K562 (cell line): Measurements from ENCODE around the gene PLD6. TPM values are rescaled to one million over a fixed set of nuclear protein-coding genes. Genes with fewer than 3 reads are reported as not detected.
A peak's percentile ranks its signal among the peaks of the same experiment; 100 is the strongest.

ENCODE experiments used
- E2F4 ChIP-seq: sonication (generic); formaldehyde crosslinking; IDR thresholded peaks from 2 replicates; pipeline ENCODE4 v1.8.0; 2022; ENCODE audit warnings: mild to moderate bottlenecking, low read depth, missing genetic modification reagents
- ERF ChIP-seq: fragments of 450-650 bp; formaldehyde crosslinking; IDR thresholded peaks from 2 replicates; pipeline ENCODE4 v1.4.0; 2020; ENCODE audit warnings: mild to moderate bottlenecking, mixed read lengths
- JUN ChIP-seq, 2 experiments: sonication (generic) in 1 of 2; formaldehyde crosslinking in 1 of 2; IDR thresholded peaks; 2 replicates each; pipeline versions ENCODE4 v1.6.1 to v1.8.0; 2012 to 2022; ENCODE audit warnings: borderline replicate concordance in 2 of 2, mild to moderate bottlenecking in 2 of 2, improper control_type of control experiment in 1 of 2, low read depth in 1 of 2, low read length in 1 of 2, missing genetic modification reagents in 1 of 2
- MYC ChIP-seq, 2 experiments: fragments of 250-450 bp in 1 of 2; sonication (Bioruptor Pico) in 1 of 2; IDR thresholded peaks; 2 replicates each; pipeline versions ENCODE4 v1.5.1 to v1.6.1; 2012 to 2021; ENCODE audit warnings: low read depth in 2 of 2, borderline replicate concordance in 1 of 2, improper control_type of control experiment in 1 of 2, low read length in 1 of 2, mild to moderate bottlenecking in 1 of 2, moderate library complexity in 1 of 2
- POU5F1 ChIP-seq: fragments of 150-350 bp; IDR thresholded peaks from 2 replicates; pipeline ENCODE4 v1.6.1; 2014; ENCODE audit warnings: borderline replicate concordance, low read length, low read depth, mild to moderate bottlenecking; ENCODE audit not compliant: partially characterized antibody
- SRSF1 ChIP-seq: fragments of 200-400 bp; formaldehyde crosslinking; IDR thresholded peaks from 2 replicates; pipeline ENCODE4 v1.6.1; 2017; ENCODE audit warnings: mild to moderate bottlenecking, low read depth, low read length, moderate library complexity
- ZNF146 ChIP-seq: IDR thresholded peaks from one replicate; pipeline ENCODE4 v1.6.1; 2018; ENCODE audit warnings: missing compliant biosample characterization; ENCODE audit not compliant: unreplicated experiment
- ZNF436 ChIP-seq: fragments of 250-450, 450-650 bp; sonication (Bioruptor Pico); formaldehyde crosslinking; IDR thresholded peaks from 2 replicates; pipeline ENCODE4 v1.7.0; 2020; ENCODE audit warnings: mild to moderate bottlenecking
- polyA plus RNA-seq, 8 experiments: library from polyadenylated mRNA; depleted of rRNA in 4 of 8; stranded (reverse) in 5 of 8; unstranded in 3 of 8; fragments of >200 nt; fragmentation: Nextera tagmentation in 2 of 8; fragmentation: Illumina TruSeq in 1 of 8; extraction: Ambion mirVana in 2 of 8; extraction: Trizol in 1 of 8; gene quantifications; 2 replicates each; pipeline versions ENCODE4 v1.2.1 to v1.2.3, GENCODE V29; 2011 to 2014; ENCODE audit warnings: inconsistent platforms in 1 of 8, missing spikeins in 1 of 8
- total RNA-seq, 7 experiments: library from RNA; depleted of rRNA in 6 of 7; stranded (reverse); fragments of >200 nt in 6 of 7; fragmentation: Illumina TruSeq in 2 of 7; extraction: Trizol in 2 of 7; gene quantifications; 2 replicates each; pipeline versions ENCODE4 v1.2.1 to v1.2.3, GENCODE V29; 2011 to 2021; ENCODE audit warnings: low replicate concordance in 1 of 7
- TF ChIP-seq, protein P1 (sequence below): fragments of 450-650 bp; IDR thresholded peaks from 2 replicates; pipeline ENCODE4 v1.6.1; 2017; ENCODE audit warnings: antibody characterized with exemption, mild to moderate bottlenecking
- TF ChIP-seq, protein P2 (sequence below): fragments of 250-450 bp; sonication (Bioruptor Pico); IDR thresholded peaks from 2 replicates; pipeline ENCODE4 v1.4.0; 2020; ENCODE audit warnings: mild to moderate bottlenecking, moderate library complexity, borderline replicate concordance
- TF ChIP-seq, protein P3 (sequence below): fragments of 450-650 bp; IDR thresholded peaks from one replicate; pipeline ENCODE4 v1.6.1; 2018; ENCODE audit warnings: mild to moderate bottlenecking, moderate library complexity; ENCODE audit not compliant: partially characterized antibody
- TF ChIP-seq, protein P4 (sequence below): sonication (generic); formaldehyde crosslinking; IDR thresholded peaks from 2 replicates; pipeline ENCODE4 v1.9.0; 2022; ENCODE audit warnings: mild to moderate bottlenecking, missing genetic modification reagents
- TF ChIP-seq, protein P5 (sequence below): fragments of 450-650 bp; IDR thresholded peaks from 2 replicates; pipeline ENCODE4 v1.6.1; 2016; ENCODE audit warnings: low read depth, mild to moderate bottlenecking, moderate library complexity

Gene PLD6
- total and polyA plus RNA-seq, 9 of the 15 experiments (the other 6 are each of a cell fraction or from before 2014, with no cell fraction given): 3.6 to 15.6 (median 10.0) TPM

DNA sequence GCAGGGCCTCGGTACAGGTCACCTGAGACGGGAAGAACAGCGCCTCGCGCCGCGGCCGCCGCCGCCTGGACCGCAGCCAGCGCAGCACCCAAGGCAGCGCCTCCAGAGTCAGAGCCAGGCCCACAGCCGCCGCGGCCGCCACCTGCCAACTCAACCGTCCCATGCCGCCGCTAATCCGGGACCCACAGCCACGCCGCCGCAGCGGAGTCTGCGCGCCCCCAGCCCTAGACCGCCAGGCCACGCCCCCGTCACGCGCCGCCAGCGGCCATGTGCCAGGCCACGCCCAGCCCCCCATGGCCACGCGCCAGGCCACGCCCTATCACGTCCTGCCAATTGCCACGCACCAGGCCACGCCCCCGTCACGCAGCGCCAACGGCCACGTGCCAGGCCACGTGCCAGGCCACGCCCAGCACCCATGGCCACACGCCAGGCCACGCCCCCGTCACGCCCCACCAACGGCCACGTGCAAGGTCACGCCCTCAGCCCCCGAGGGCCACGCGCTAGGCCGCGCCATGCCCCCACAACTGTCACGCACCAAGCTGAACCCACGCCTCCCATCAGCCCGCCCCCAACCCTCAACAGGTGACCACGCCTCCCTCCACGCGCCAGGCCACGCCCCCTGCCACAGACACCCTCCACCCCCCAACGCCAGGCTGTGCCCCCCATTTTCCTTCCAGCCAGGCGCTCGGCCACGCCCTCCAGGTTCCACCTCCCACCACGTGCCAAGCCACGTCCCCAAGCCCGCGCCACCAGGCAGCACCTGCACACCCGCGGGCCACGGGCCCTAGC, at the start of gene PLD6 (continued):
- TF ChIP-seq, protein P1, sequence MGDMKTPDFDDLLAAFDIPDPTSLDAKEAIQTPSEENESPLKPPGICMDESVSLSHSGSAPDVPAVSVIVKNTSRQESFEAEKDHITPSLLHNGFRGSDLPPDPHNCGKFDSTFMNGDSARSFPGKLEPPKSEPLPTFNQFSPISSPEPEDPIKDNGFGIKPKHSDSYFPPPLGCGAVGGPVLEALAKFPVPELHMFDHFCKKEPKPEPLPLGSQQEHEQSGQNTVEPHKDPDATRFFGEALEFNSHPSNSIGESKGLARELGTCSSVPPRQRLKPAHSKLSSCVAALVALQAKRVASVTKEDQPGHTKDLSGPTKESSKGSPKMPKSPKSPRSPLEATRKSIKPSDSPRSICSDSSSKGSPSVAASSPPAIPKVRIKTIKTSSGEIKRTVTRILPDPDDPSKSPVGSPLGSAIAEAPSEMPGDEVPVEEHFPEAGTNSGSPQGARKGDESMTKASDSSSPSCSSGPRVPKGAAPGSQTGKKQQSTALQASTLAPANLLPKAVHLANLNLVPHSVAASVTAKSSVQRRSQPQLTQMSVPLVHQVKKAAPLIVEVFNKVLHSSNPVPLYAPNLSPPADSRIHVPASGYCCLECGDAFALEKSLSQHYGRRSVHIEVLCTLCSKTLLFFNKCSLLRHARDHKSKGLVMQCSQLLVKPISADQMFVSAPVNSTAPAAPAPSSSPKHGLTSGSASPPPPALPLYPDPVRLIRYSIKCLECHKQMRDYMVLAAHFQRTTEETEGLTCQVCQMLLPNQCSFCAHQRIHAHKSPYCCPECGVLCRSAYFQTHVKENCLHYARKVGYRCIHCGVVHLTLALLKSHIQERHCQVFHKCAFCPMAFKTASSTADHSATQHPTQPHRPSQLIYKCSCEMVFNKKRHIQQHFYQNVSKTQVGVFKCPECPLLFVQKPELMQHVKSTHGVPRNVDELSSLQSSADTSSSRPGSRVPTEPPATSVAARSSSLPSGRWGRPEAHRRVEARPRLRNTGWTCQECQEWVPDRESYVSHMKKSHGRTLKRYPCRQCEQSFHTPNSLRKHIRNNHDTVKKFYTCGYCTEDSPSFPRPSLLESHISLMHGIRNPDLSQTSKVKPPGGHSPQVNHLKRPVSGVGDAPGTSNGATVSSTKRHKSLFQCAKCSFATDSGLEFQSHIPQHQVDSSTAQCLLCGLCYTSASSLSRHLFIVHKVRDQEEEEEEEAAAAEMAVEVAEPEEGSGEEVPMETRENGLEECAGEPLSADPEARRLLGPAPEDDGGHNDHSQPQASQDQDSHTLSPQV: no peak
- TF ChIP-seq POU5F1: no peak
- TF ChIP-seq, protein P2, sequence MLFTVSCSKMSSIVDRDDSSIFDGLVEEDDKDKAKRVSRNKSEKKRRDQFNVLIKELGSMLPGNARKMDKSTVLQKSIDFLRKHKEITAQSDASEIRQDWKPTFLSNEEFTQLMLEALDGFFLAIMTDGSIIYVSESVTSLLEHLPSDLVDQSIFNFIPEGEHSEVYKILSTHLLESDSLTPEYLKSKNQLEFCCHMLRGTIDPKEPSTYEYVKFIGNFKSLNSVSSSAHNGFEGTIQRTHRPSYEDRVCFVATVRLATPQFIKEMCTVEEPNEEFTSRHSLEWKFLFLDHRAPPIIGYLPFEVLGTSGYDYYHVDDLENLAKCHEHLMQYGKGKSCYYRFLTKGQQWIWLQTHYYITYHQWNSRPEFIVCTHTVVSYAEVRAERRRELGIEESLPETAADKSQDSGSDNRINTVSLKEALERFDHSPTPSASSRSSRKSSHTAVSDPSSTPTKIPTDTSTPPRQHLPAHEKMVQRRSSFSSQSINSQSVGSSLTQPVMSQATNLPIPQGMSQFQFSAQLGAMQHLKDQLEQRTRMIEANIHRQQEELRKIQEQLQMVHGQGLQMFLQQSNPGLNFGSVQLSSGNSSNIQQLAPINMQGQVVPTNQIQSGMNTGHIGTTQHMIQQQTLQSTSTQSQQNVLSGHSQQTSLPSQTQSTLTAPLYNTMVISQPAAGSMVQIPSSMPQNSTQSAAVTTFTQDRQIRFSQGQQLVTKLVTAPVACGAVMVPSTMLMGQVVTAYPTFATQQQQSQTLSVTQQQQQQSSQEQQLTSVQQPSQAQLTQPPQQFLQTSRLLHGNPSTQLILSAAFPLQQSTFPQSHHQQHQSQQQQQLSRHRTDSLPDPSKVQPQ: peak; percentile 99
- no peak for TF ChIP-seq SRSF1
- TF ChIP-seq ERF (CRISPR knock-in tag): no peak
- TF ChIP-seq, protein P3, sequence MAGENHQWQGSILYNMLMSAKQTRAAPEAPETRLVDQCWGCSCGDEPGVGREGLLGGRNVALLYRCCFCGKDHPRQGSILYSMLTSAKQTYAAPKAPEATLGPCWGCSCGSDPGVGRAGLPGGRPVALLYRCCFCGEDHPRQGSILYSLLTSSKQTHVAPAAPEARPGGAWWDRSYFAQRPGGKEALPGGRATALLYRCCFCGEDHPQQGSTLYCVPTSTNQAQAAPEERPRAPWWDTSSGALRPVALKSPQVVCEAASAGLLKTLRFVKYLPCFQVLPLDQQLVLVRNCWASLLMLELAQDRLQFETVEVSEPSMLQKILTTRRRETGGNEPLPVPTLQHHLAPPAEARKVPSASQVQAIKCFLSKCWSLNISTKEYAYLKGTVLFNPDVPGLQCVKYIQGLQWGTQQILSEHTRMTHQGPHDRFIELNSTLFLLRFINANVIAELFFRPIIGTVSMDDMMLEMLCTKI: no peak
- no peak for TF ChIP-seq ZNF436 (CRISPR knock-in tag)
- TF ChIP-seq ZNF146 (CRISPR knock-in tag): no peak
- 0 out of 2 replicates have a peak, but pooled peaks have one; percentile 82 for TF ChIP-seq E2F4 (CRISPR knock-in tag)
- TF ChIP-seq, protein P4, sequence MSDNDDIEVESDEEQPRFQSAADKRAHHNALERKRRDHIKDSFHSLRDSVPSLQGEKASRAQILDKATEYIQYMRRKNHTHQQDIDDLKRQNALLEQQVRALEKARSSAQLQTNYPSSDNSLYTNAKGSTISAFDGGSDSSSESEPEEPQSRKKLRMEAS (CRISPR knock-in tag): peak; percentile 100
- peak; percentile 74; the same call in 1 of the 2 replicates for TF ChIP-seq JUN (IDR thresholded peaks at IDR 0.05; ENCODE audit: borderline replicate concordance, low read depth, low read length)
- TF ChIP-seq JUN (CRISPR knock-in tag; IDR thresholded peaks at IDR 0.05; ENCODE audit: borderline replicate concordance): no peak
- TF ChIP-seq, protein P5, sequence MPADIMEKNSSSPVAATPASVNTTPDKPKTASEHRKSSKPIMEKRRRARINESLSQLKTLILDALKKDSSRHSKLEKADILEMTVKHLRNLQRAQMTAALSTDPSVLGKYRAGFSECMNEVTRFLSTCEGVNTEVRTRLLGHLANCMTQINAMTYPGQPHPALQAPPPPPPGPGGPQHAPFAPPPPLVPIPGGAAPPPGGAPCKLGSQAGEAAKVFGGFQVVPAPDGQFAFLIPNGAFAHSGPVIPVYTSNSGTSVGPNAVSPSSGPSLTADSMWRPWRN: peak; percentile 99
- peak; percentile 99 for TF ChIP-seq MYC (IDR thresholded peaks at IDR 0.05; ENCODE audit: low read depth, low read length)
- TF ChIP-seq MYC (CRISPR knock-in tag; IDR thresholded peaks at IDR 0.05; ENCODE audit: borderline replicate concordance, low read depth): peak; percentile 48; the same call in 1 of the 2 replicates
